ENCODE measurements around the gene ARL4C. TPM values are rescaled to one million over a fixed set of nuclear protein-coding genes. Genes with fewer than 3 reads are reported as not detected.

ARL4C gene
- total and polyA plus RNA-seq, 4 donors, result 1.4 to 2.8 (median 2.1) TPM

GRCh38 chr2:234533626-234534025, 36.7 kb upstream of the ARL4C start:
- Histone ChIP-seq H3K27ac (ENCODE audit: low read depth in 1 of 2, low read length in 2 of 2) (no peak overlapping the region), H3K4me1 (ENCODE audit: control insufficient read depth in 4 of 4, insufficient read depth in 4 of 4, low read length in 3 of 4) (no peaks in the 10 kb centered on the region), H3K9ac (ENCODE audit: low read depth in 1 of 2, low read length in 2 of 2) (no peak overlapping the region), H3K27me3 (ENCODE audit: control insufficient read depth in 4 of 4, insufficient read depth in 4 of 4, low read length in 3 of 4) (no peaks in the 10 kb centered on the region), H3K36me3 (ENCODE audit: control insufficient read depth in 4 of 4, insufficient read depth in 3 of 4, low read depth in 1 of 4, low read length in 3 of 4) (no peaks in the 10 kb centered on the region), H3K9me3 (ENCODE audit: control insufficient read depth in 4 of 4, low read length in 3 of 4) (no peaks in the 10 kb centered on the region), H3K4me3 (ENCODE audit: low read depth in 1 of 3, low read length in 3 of 3) (no peak overlapping the region)
- 94% methylated on average over 9 of the region's 9 CpGs for WGBS
- no peak for DNase-seq (ENCODE audit: low spot score)
- TF ChIP-seq FOXA2 (IDR thresholded peaks at IDR 0.05) (no peak), MAX (IDR thresholded peaks at IDR 0.05) (no peak), CTCF (IDR thresholded peaks at IDR 0.05; ENCODE audit: low read depth, low read length, missing input control) (no peak), TAF1 (conservative IDR thresholded peaks at IDR 0.05) (no peak), ZBTB33 (IDR thresholded peaks at IDR 0.05) (no peak), HNF4G (IDR thresholded peaks at IDR 0.05) (no peak), YY1 (IDR thresholded peaks at IDR 0.05) (no peak), SP1 (IDR thresholded peaks at IDR 0.05) (no peak), EGR1 (IDR thresholded peaks at IDR 0.05; ENCODE audit: low read depth in 2 of 2) (no peak), RAD21 (IDR thresholded peaks at IDR 0.05) (no peak), NR2F2 (IDR thresholded peaks at IDR 0.05) (no peak), RXRA (IDR thresholded peaks at IDR 0.05) (no peak), JUND (IDR thresholded peaks at IDR 0.05) (no peak), HNF4A (conservative IDR thresholded peaks at IDR 0.05) (no peak), GABPA (IDR thresholded peaks at IDR 0.05 in 1 of 2, conservative IDR thresholded peaks at IDR 0.05 in 1 of 2) (no peak), REST (IDR thresholded peaks at IDR 0.05) (no peak)
- TF ChIP-seq, protein P1, sequence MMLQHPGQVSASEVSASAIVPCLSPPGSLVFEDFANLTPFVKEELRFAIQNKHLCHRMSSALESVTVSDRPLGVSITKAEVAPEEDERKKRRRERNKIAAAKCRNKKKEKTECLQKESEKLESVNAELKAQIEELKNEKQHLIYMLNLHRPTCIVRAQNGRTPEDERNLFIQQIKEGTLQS (IDR thresholded peaks at IDR 0.05), result no peak

Measured in liver (tissue), 9 donors.